GM19240 (cell line): ENCODE measurements around the gene HYCC1.

Source experiments
- DNase-seq: peaks from one replicate; pipeline ENCODE4 v3.0.0; 2011; ENCODE audit warnings: low spot score; ENCODE audit not compliant: insufficient read length

HYCC1 gene

GRCh38 chr7:23016345-23017253 lies 2.7 kb upstream of the HYCC1 start:
- DNase-seq: no peak

DNA sequence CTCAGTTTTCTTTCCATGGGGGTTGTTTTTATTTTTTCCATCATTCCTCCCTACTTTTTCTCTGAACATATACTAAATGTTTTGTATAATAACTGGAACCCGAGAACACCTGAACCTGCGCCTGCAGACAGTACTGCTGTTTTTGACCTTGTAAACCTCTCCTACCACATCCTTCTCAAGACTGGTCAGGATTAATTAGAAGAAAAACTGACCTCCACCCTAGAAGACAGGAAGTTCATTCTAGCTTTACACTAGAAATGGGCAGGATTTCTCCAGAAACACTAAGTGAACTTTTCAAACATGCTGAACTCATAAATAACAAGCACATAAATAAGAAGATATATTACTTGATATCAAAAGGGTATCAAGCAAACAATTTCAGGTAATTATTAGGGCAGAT lies 751 bp upstream of the HYCC1 start:
- no peak for DNase-seq

GRCh38 chr7:23012908-23013714 lies 819 bp downstream of the HYCC1 start:
- no peak for DNase-seq

DNA sequence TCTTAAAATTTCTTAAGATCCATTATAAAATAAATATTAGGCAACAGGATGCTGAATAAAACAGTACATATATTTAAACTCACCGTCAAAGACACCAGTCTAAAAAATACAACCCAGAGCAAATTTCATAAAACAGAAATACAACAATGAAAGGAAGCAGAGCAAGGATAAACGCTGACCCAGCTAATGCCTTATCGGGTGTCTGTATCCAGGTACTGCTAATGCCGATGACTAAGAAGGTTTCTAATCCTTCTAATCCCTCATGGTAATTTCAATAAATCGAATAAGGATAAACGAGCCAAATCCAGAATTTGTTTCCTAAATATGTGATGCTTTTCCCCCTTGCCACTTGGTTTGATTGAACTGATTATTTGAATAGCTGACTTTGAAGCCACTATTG lies 1.7 kb downstream of the HYCC1 start:
- no peak for DNase-seq

DNA sequence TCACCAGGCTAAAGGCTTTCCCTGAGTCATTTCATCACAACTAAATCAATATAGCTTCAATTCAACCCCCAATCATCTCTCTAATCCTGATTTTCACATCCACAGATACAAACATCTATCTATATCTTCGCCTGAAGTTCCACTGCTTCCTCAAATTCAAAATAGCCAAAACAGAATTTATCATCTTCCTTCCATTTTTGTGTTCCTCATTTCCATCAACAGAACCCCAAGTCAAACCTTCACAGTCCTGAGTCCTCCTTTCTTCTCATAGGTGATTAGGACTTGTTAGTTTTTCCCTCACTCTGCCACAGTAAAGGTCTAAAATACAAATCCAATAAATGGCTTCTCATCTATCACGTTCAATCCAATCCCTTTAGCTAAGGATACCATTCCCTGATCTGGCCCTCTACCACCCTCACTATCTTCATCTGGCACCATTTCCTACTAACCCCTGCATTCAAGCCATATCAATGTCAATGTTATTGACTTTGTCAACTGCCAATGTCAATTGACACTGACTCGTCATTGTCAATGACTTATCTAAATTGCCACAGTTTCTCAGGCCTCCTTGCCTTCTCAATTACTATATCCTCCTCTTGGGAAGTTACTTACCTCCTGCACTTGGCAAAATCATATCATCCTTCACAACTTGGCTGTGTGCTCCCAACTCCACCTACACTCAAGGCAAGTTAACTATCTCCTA lies 2.6 kb downstream of the HYCC1 start:
- DNase-seq: no peak

GRCh38 chr7:23009303-23009702 lies 4.6 kb downstream of the HYCC1 start:
- DNase-seq: no peak

GRCh38 chr7:23004247-23004520 lies 9.7 kb downstream of the HYCC1 start:
- DNase-seq: no peak

GRCh38 chr7:23003505-23004246 lies 10.3 kb downstream of the HYCC1 start:
- no peak for DNase-seq

GRCh38 chr7:23002698-23003097 lies 11.2 kb downstream of the HYCC1 start:
- DNase-seq: no peak

- no peak for DNase-seq
Observed at GRCh38 chr7:23001610-23002009, 12.3 kb downstream of the HYCC1 start.

DNA sequence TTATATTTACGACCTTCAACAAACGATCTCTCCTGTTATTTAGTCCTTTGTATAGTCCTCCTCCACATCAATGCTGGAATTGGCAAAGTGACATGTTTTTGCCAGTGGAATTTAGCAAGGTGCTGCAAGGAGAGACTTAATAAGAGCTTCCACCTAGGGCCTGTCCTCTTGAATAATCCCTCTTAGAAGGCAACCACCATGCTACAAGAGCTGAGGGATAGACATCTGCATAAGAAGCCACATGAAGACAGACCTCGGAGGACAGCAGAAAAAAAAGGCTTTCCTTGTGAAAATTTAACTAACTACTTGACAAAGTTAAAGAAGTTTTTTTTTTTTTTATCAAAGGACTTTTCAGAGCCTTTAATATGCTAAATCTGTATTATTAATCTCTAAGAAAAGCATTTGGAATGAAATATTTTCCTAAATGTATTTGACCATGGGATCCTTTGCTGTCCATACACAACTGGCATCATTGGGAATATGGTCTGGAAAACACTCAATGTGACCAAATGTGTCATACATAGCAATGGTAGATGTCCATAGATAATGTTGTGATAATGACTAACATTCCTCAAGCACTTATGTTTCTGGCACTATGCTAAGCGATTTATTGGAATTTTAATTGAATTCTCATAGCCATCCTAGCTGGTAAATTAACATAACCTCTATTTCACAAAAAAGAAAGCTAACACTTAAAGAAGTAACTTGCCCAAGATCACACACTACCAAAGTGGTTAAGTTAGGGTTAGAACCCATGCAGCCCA lies 13.2 kb downstream of the HYCC1 start:
- no peak for DNase-seq

DNA sequence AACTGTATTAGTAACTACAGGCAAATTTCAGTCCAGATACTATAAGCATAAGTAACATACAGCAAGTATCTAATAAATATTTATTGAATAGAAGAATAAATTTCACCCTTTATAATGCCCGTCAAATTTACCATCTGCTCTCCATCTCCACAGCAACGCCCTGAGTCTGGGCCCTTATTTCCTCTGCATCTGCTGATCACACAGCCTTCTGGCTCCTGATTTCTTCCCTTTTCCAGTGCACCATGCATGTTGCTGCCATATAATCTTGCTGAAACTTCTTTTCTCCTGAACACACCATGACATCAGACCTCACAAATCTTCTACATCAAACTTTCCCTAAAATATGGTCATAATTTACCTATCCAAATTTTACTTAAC lies 15.4 kb downstream of the HYCC1 start:
- DNase-seq: no peak

- no peak for DNase-seq
Observed at GRCh38 chr7:22997871-22998518, 15.9 kb downstream of the HYCC1 start.

DNA sequence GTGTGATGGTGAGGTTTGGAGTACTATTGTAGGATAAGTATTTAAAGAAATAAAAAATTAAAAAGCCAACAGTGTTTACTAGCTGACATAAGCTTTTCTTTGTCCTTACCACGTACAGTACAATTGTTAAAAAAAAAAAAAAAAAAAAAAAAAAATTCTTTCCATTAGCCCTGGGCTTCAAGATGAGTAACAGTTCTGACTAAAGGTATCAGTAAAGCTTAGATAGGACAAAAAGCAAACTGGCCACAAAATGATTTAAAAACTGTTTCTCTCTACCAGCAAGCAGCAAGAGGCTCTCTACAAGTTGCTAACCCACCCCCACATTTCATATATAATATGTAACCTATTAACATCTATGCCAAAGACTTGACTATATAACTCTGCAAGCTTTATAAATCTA lies 17.5 kb downstream of the HYCC1 start:
- no peak for DNase-seq

DNA sequence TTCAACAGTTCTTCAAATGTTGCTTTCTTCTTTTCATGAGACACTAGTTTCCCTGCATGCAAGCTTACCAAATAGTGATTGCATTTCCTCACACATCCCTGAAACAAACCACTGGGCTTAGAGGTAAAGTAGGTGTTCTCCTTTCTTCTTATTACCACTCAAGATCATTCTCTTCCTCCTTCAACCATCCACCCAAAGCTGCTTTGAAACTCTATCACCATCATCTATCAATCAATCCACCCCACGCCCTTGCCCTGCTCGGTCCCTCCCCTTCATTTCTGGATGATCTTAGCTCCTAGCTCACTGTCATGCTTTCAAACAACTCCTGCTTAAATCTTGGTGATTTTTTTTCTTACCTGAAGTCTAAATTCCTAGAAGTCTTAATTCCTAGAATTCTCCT lies 18.9 kb downstream of the HYCC1 start:
- DNase-seq: no peak

DNA sequence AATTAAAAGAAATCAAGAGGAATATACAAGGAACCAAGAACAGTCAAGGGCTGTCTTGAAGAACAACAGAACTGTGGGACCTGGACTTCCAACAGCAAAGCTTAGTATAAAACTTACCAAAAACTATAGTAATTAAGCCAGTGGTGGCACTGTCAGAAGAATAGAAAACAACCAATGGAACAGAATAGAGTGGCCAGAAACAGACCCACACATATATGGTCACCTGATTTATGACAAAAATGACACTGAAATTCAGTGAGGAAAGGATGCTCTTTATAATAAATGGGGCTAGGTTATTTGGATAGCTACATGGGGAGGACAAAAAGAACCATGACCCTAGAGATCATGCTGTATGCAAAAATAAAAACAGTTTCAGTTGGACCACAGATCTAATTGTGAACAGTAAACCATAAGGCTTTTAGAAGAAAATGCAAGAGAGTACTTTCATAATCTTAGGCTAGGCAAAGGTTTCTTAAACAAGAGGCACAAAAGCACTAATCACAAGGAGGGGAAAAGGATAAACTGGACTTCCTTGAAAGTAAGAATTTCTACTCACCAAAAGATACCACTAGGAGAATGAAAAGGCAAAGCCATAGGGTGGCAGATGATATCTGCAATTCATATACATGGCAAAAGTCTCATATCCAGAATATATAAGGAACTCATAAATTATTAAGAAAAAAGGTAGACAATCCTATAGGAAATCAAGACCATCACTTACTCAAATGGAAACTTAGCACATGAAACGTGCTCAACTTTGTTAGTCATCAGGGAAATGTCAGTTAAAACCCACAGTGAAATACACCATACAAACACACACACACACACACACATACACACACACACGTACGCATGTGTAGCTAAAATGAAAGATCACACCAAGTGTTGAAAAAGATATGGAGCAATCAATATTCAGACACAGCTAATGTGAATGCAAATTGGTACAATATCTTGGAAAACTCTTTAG lies 20.8 kb downstream of the HYCC1 start:
- no peak for DNase-seq

DNA sequence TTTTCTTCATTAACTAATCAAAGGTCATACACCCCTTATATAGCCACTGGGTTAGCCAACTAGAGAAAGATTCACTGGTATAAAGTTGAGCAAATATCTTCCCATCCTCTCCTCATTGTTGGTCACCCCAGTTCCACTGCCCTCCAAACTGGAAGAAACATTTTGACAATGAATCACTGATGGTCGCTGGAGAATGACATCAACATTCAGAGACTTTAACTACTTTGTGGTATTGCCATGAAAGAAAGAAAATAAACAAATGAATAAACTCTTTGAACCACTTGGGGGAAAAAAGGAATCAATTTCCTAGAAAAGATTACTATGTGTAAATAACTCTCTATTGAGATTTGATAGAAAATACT lies 23.4 kb downstream of the HYCC1 start:
- no peak for DNase-seq

DNA sequence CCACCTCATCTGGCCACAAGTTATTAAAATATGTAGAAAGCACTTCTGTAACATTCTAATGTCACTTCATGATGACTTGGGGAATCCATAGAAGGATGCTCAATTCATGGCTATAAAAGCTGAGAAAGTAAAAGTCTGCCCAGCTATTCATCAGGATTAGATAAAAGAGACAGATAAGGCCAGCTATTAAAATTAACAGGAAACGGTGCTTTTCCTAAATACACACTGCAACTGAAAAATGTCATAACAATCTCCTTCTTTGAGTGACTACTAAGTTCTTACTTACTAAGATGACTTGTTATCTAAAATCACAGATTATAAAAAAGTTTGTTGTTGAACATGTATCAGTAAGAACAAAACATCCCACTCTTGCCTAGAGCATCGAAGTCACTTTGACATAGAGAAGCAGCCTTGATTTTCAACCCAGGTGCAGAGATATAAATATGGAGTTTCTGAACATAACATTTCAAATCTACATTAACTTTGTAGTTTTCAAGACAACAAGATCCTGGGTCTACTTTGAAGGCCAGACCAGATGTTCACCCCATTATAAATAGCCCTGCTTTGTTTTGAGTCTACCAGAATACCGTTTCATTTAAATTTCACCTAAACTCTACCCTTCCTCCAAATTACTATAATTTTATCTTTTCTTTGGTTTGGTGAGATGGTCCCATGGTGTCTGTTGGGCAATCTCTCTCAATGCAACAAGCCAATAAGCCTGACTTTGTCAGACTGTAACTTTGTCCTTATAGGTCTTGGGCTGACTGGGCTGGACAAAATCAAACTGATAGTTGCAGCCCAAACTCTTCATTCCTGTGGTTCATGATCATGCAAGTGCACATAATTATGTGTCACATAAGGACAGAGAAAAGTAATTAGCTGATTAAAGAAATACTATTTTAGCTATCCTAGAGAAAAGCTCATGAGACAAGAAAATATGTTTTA lies 24.0 kb downstream of the HYCC1 start:
- no peak for DNase-seq
